D721Med (cell line): Measurements from ENCODE around the gene PSMD4.

Source experiments
- DNase-seq: peaks from one replicate; pipeline ENCODE4 v3.0.0; 2011; ENCODE audit warnings: low spot score; ENCODE audit not compliant: insufficient read length
- FAIRE-seq: peaks from 2 replicates; lab custom pipeline; 2011; peaks lifted over from hg19 to GRCh38; lab: Jason Lieb, UNC
- TF ChIP-seq, protein P1 (sequence below): IDR thresholded peaks from 2 replicates; pipeline ENCODE4 v1.5.1; 2012; ENCODE audit warnings: mild to moderate bottlenecking, control low read depth; ENCODE audit not compliant: insufficient read depth; ENCODE audit errors: missing control alignments

Gene PSMD4

GRCh38 chr1:151282883-151283725 lies 28.6 kb downstream of the PSMD4 start:
- no peak for FAIRE-seq
- TF ChIP-seq, protein P1, sequence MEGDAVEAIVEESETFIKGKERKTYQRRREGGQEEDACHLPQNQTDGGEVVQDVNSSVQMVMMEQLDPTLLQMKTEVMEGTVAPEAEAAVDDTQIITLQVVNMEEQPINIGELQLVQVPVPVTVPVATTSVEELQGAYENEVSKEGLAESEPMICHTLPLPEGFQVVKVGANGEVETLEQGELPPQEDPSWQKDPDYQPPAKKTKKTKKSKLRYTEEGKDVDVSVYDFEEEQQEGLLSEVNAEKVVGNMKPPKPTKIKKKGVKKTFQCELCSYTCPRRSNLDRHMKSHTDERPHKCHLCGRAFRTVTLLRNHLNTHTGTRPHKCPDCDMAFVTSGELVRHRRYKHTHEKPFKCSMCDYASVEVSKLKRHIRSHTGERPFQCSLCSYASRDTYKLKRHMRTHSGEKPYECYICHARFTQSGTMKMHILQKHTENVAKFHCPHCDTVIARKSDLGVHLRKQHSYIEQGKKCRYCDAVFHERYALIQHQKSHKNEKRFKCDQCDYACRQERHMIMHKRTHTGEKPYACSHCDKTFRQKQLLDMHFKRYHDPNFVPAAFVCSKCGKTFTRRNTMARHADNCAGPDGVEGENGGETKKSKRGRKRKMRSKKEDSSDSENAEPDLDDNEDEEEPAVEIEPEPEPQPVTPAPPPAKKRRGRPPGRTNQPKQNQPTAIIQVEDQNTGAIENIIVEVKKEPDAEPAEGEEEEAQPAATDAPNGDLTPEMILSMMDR = no peak
- DNase-seq = peak; percentile 76

- TF ChIP-seq, protein P1 = no peak
- DNase-seq (no peak), FAIRE-seq (no peak)
Observed at GRCh38 chr1:151284013-151284577, 29.6 kb downstream of the PSMD4 start.

- FAIRE-seq (no peak), DNase-seq (no peak)
- TF ChIP-seq, protein P1 = no peak
Observed at GRCh38 chr1:151286619-151287340, 32.2 kb downstream of the PSMD4 start.

DNA sequence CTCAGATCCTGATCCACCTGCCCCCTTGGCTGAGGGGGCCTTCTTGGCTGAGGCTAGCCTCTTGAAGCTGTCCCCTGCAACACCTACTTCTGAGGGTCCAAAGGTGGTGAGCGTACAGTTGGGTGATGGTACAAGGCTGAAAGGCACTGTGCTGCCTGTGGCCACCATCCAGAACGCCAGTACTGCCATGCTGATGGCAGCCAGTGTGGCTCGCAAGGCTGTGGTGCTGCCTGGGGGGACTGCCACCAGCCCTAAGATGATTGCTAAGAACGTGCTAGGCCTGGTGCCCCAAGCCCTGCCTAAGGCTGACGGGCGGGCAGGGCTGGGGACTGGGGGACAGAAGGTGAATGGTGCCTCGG lies 32.8 kb downstream of the PSMD4 start:
- no peak for FAIRE-seq
- DNase-seq = no peak
- TF ChIP-seq, protein P1 = no peak

- DNase-seq = no peak
- TF ChIP-seq, protein P1 = no peak
- FAIRE-seq = no peak
Observed at GRCh38 chr1:151287767-151288500, 33.4 kb downstream of the PSMD4 start.

GRCh38 chr1:151288502-151288901 lies 34.0 kb downstream of the PSMD4 start:
- TF ChIP-seq, protein P1 = no peak
- no peak for DNase-seq
- no peak for FAIRE-seq
